ENCODE measurements around the gene GRIK5.
A peak's percentile ranks its signal among the peaks of the same experiment; 100 is the strongest.

The GRIK5 gene

DNA sequence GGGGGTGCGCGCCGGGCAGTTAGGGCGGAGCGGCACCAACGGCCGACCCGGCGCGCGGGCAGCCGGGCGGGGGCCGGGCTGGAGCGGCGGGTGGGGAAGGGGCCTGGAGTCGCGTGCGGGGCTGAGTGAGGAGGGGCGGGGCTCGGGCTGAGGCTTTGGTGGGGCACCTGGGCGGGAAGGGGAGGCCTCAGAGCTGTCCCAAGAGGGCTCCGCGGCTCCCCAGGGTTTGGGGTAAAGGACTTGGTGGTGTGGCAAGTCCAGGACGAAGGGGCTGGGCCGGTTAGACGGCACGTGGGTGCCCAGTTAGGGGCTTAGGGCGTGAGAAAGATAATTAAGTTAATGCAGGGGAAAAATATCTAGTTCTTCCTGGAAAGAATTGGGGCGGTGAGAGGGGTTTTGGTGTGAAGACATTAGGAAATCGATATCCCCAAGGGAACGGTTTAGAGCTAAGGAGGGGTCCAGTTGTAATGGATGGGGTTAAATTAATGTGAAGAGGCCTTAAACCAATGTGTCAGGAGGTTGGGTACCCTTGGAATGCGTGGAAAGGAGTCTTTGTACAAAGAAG is 6.5 kb upstream of the GRIK5 start:
- no peak for DNase-seq (ENCODE audit: low read depth)

- DNase-seq (ENCODE audit: low read depth), result peak; percentile 95
Observed at GRCh38 chr19:42075616-42076379, 5.8 kb upstream of the GRIK5 start, which contains the start of gene ZNF574. Gene ZNF574, plus strand, starts transcription at chr19:42076166. Its CDS starts 2,441 bp downstream, at chr19:42078607.

DNA sequence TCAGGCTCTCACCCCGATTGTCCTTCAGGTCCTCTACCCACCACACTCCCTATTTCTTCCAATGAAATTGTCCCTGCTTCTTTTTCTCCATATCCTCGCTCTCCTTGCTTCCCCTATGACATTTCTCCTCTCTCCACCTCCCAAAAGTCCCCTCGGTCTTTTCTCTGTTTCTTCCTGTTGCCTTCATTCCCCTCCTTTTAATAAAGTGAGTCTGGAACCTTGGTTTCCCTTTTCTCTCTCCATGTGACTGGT is 5.3 kb upstream of the GRIK5 start:
- DNase-seq (ENCODE audit: low read depth), result no peak

GRCh38 chr19:42074513-42075363 is 4.7 kb upstream of the GRIK5 start:
- no peak for DNase-seq (ENCODE audit: low read depth)

DNA sequence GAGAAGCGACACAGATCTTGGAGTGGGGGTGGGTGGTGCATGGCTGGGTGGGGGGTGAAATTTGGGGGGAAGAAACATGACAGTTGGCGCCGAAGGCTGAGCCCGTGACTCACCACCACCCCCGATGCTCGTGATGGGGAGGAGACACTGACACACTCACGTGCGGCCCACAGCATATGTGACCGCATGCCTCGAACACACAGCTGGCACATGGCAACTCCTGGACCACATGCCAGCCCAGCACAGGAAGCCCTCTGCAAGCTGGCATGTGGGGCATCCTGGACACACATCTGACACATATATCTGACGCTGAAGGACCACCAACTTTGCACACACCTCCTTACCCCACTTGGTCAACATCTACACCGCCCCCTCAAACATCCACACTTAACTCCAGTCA is 1.2 kb upstream of the GRIK5 start:
- DNase-seq (ENCODE audit: low read depth), result no peak

GRCh38 chr19:42068756-42069571 is 1.0 kb downstream of the GRIK5 start:
- DNase-seq (ENCODE audit: low read depth), result no peak

DNA sequence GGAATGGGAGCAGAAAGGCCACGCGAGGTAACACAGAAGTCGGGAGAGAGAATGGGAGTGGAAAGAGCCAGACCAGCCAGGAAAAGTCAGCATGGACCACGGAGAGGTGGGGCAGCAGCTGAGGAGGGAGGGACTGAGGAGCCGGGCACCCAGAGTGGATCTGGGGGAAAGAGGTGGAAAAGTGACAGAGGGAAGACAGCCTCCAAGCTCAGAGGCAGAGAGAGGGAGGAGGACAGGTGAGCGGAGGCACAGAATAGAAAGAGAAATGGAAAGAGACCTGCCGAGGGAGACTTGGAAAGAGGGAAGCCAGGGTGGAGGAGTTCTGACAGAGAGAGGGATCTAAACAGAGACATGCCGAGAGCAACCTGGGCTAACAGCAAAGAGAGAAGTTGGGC is 1.6 kb downstream of the GRIK5 start:
- DNase-seq (ENCODE audit: low read depth), result no peak

DNA sequence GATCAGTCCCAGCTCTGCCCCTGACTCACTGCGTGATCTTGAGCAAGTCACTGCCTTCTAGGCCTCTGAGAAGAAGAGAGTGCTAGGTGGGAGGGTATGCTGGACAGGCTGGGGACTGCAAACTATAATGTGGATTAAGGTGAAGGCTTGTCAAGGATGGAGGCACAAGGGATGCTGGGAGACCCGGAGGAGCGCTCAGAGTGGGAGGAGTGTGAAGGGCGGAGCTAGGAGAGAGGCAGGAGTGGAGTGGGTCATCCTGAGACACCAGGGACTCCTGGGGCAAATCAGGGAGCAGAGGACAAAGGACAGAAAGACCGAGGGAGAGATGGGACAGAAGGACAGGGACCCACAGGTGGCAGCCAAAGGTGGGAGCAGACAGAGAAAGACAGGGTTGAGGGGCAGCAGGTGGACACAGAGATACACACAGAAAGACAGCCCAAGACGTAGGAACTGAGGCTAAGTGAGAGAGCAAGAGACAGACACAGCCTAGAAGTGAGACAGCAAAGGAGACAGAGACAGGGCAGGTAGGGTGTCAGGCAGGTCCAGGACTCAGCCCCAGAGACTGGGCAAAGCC is 2.6 kb downstream of the GRIK5 start:
- DNase-seq (ENCODE audit: low read depth), result no peak

DNA sequence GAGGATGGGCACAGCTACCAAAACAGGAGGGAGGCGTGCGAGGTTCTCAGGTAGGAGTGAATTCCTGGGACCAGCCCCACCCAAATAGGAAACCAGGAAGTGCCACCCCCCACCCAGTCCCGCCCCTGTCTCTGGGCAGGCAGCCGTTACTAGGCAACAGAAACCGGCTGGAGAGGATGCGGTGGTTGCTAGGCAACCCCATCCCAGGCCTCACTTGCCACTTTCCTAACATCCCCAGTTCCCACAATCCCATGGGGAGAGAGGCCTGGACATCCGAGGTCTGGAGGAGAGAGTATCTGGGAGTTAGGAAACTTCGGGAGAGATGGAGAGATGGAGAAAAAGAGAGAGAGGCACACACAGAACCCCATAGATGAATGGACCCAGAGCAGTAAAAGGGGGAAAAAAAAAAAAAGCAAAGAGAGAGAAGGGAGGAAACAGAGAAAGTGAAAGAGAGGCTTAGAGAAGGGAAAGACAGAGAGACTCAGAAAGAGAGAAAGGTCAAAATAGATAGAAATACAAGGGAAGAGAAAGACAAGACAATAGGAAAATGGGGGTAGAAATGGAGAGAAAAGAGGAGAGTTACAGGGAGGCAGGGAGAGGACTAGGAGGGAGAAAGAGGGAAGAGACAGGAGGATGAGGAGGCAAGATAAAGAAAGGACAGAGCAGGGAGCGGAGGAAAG is 3.8 kb downstream of the GRIK5 start:
- no peak for DNase-seq (ENCODE audit: low read depth)

DNA sequence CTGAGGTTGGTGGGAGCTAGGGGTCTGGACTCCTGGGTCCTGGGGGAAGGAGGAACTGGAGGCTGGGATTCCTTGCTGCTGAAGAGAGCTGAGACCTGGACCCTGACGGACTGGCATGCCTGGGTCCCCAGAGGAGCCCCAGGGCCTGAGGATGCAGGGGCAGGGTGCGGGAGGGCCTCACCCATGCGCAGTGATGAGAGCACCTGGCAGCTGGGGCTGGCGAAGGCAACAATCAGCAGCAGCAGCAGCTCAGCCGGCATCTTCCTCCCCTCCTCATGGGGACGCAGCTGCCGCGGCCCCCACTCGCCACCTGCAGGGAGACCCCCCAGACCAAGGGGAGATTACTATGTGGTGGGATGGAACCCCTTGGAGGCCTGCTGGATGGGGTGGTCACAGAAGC is 4.5 kb downstream of the GRIK5 start:
- DNase-seq (ENCODE audit: low read depth), result no peak

DNA sequence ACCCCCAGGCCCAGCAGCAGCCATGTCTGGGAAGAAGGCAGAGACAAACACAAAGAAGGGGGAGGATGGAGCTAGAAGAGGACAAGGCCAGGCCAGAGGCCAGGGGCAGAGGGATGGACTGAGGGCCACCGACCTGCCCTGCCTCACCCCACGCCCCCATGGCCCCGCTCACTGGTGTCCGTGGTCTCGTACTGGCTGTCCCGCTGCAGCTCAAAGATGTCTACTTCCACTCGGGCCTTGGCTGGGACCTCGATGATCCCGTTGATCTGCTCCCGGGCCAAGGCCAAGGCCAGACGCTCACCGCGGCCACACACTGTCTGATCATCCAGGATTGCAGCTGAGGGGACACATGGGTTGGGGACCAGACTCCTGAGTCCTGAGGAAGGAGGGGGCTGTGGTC is 5.0 kb downstream of the GRIK5 start:
- DNase-seq (ENCODE audit: low read depth), result no peak

GRCh38 chr19:42064432-42064831 is 5.6 kb downstream of the GRIK5 start:
- DNase-seq (ENCODE audit: low read depth), result no peak

- no peak for DNase-seq (ENCODE audit: low read depth)
Observed at GRCh38 chr19:42062381-42062780, 7.6 kb downstream of the GRIK5 start.

GRCh38 chr19:42060117-42060516 is 9.9 kb downstream of the GRIK5 start:
- DNase-seq (ENCODE audit: low read depth), result no peak

GRCh38 chr19:42059196-42059595 is 10.8 kb downstream of the GRIK5 start:
- DNase-seq (ENCODE audit: low read depth), result no peak

DNA sequence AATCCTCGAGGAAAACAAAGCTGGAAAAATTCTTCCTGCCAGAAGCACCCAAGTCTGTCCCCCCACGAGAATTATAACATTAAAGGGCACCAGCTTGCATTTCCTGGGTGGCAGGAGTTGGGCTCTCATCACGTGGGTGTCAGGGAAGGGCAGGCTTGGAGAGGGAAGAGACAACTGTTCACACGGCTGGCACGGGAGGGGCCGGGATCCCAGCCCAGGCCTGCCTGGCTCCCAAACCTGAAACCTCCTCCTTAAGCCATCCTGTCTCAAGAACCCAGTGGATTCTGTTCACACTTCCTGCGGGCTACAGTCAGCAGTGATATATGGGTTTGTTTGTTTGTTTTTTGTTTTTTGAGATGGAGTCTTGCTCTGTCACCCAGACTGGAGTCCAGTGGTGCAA is 12.2 kb downstream of the GRIK5 start:
- no peak for DNase-seq (ENCODE audit: low read depth)

DNA sequence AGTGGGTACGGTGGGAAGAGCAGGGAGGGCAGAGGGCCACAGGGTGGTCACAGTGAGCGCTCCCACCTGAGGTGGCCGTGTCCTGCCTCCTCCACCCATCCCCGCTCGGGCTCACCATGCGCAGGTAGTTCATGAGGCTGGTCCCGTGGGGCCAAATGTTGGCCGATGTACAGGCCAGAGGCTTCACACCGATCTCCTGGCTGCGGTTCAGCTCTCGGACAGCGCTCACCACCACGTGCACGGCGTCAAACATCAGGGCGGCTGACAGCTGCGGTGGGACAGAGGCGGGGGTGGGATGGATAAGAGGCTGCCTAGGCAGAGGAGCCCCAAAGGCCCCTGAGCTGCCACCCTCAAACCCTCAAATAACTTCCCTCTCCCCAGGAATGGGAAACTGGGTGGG is 15.8 kb downstream of the GRIK5 start:
- no peak for DNase-seq (ENCODE audit: low read depth)

- no peak for DNase-seq (ENCODE audit: low read depth)
Observed at GRCh38 chr19:42053037-42053935, 16.7 kb downstream of the GRIK5 start.

GRCh38 chr19:42052241-42052863 is 17.7 kb downstream of the GRIK5 start:
- no peak for DNase-seq (ENCODE audit: low read depth)

All from activated T-cell treated with anti-CD3 and anti-CD28 coated beads for 24 hours (primary cell).